ENCODE results near the gene TRIM58. TPM values are rescaled to one million over a fixed set of nuclear protein-coding genes. Genes with fewer than 3 reads are reported as not detected.

TRIM58 gene
- total and polyA plus RNA-seq, 2 of the 4 experiments (the other 2 are of a cell fraction) = 0.54 to 0.91 TPM

- no peaks in the 10 kb centered on the region for H3K27me3 ChIP-seq (ENCODE audit: control insufficient read depth, insufficient read depth, low read length)
- H3K9me3 ChIP-seq (ENCODE audit: control insufficient read depth, insufficient read depth, low read length) = peaks cover 22% of the 10 kb centered on the region; the same call in 1 of the 2 replicates
Measured at GRCh38 chr1:247841796-247842195, 15.2 kb upstream of the TRIM58 start, which contains the start of gene OR11L1. TSS of gene OR11L1 (minus strand) at chr1:247841896. CDS start at chr1:247841896, 0 bp downstream.

More at GRCh38 chr1:247841796-247842195, 15.2 kb upstream of the TRIM58 start, which contains the start of gene OR11L1:
- Histone ChIP-seq H3K9me1 (ENCODE audit: insufficient read depth, low read length) (no peaks in the 10 kb centered on the region), H2AK9ac (replicated peaks; ENCODE audit: low read depth, low read length, poor library complexity) (no peak within 1 kb of the TSS), H3K4me1 (ENCODE audit: control insufficient read depth, insufficient read depth, low read length) (no peaks in the 10 kb centered on the region), H2AK5ac (ENCODE audit: low read depth, low read length) (no peak within 1 kb of the TSS), H2AFZ (replicated peaks; ENCODE audit: low read length, poor library complexity) (peak within 1 kb of the TSS; percentile 3), H3K9ac (ENCODE audit: low read depth, low read length) (no peak within 1 kb of the TSS), H3K27ac (ENCODE audit: insufficient read depth, low read length) (no peak within 1 kb of the TSS), H3K79me1 (ENCODE audit: low read depth in 1 of 2, low read length in 2 of 2) (no peaks in the 10 kb centered on the region), H4K8ac (ENCODE audit: low read depth in 2 of 2, low read length in 2 of 2) (no peak within 1 kb of the TSS), H3K4me2 (ENCODE audit: low read depth, low read length) (no peak within 1 kb of the TSS), H3K23ac (ENCODE audit: low read depth, low read length) (no peak within 1 kb of the TSS), H4K20me1 (ENCODE audit: insufficient read depth, low read length) (no peaks in the 10 kb centered on the region), H4K91ac (ENCODE audit: insufficient read depth, low read depth, low read length) (no peak within 1 kb of the TSS), H2BK120ac (ENCODE audit: low read depth, low read length) (no peak within 1 kb of the TSS), H3K56ac (ENCODE audit: extremely low read depth, insufficient read depth, low read length) (no peak within 1 kb of the TSS), H3K36me3 (ENCODE audit: control insufficient read depth, insufficient read depth, low read length) (no peaks in the 10 kb centered on the region), H3K18ac (ENCODE audit: low read depth, low read length) (no peak within 1 kb of the TSS), H4K5ac (ENCODE audit: low read depth, low read length) (no peak within 1 kb of the TSS), H2BK20ac (ENCODE audit: low read depth, low read length) (no peak within 1 kb of the TSS), H3K4ac (ENCODE audit: low read depth, low read length) (no peak within 1 kb of the TSS), H3K4me3 (ENCODE audit: insufficient read depth, low read depth, low read length) (no peak within 1 kb of the TSS), H3K14ac (replicated peaks; ENCODE audit: low read depth, low read length) (no peak within 1 kb of the TSS), H2BK5ac (ENCODE audit: low read depth, low read length, poor library complexity, severe bottlenecking) (no peak within 1 kb of the TSS), H2BK15ac (ENCODE audit: low read depth, low read length) (no peak within 1 kb of the TSS)
- ATAC-seq (ENCODE audit: low read depth) = no peak
- intact Hi-C loops (cut with micrococcal nuclease) (no loop called here), in situ Hi-C loops (cut with MboI; ENCODE audit: low sequenced_read_pairs) (no loop called here), dilution Hi-C loops (cut with HindIII; ENCODE audit: low sequenced_read_pairs, unreplicated experiment) (no loop called here)
- ChIA-PET POLR2A (ENCODE audit: unreplicated experiment) (no interaction called here), CTCF (no interaction called here)
- no peak for DNase-seq
- TF ChIP-seq RCOR1 (IDR thresholded peaks at IDR 0.05; ENCODE audit: insufficient replicate concordance, low read length) = no peak
- TF ChIP-seq POLR2A (IDR thresholded peaks at IDR 0.05; ENCODE audit: low read depth, low read length) = no peak
- TF ChIP-seq RFX5 (IDR thresholded peaks at IDR 0.05; ENCODE audit: low read depth, low read length) = no peak
- TF ChIP-seq ELK1 (IDR thresholded peaks at IDR 0.05; ENCODE audit: borderline replicate concordance, low read depth, low read length) = no peak
- TF ChIP-seq CHD1 (IDR thresholded peaks at IDR 0.05; ENCODE audit: low read depth, low read length) = no peak
- no peak for TF ChIP-seq MAZ (IDR thresholded peaks at IDR 0.05; ENCODE audit: borderline replicate concordance, low read depth, low read length)
- TF ChIP-seq CEBPB (IDR thresholded peaks at IDR 0.05; ENCODE audit: low read depth, low read length) = no peak
- no peak for TF ChIP-seq NFE2L2 (IDR thresholded peaks at IDR 0.05; ENCODE audit: low read depth, low read length)
- TF ChIP-seq MAFK (IDR thresholded peaks at IDR 0.05; ENCODE audit: low read depth, low read length) = no peak
- TF ChIP-seq MXI1 (IDR thresholded peaks at IDR 0.05; ENCODE audit: borderline replicate concordance, low read depth, low read length) = no peak
- no peak for TF ChIP-seq BHLHE40 (IDR thresholded peaks at IDR 0.05; ENCODE audit: low read depth, low read length)
- no peak for TF ChIP-seq SMC3 (IDR thresholded peaks at IDR 0.05; ENCODE audit: low read depth, low read length)
- no peak for TF ChIP-seq FOS (IDR thresholded peaks at IDR 0.05; ENCODE audit: low read depth, low read length)
- TF ChIP-seq, protein P1, sequence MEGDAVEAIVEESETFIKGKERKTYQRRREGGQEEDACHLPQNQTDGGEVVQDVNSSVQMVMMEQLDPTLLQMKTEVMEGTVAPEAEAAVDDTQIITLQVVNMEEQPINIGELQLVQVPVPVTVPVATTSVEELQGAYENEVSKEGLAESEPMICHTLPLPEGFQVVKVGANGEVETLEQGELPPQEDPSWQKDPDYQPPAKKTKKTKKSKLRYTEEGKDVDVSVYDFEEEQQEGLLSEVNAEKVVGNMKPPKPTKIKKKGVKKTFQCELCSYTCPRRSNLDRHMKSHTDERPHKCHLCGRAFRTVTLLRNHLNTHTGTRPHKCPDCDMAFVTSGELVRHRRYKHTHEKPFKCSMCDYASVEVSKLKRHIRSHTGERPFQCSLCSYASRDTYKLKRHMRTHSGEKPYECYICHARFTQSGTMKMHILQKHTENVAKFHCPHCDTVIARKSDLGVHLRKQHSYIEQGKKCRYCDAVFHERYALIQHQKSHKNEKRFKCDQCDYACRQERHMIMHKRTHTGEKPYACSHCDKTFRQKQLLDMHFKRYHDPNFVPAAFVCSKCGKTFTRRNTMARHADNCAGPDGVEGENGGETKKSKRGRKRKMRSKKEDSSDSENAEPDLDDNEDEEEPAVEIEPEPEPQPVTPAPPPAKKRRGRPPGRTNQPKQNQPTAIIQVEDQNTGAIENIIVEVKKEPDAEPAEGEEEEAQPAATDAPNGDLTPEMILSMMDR (conservative IDR thresholded peaks at IDR 0.05; ENCODE audit: low read depth, low read length) = no peak
- TF ChIP-seq RAD21 (IDR thresholded peaks at IDR 0.05; ENCODE audit: low read length) = no peak
- TF ChIP-seq, protein P2, sequence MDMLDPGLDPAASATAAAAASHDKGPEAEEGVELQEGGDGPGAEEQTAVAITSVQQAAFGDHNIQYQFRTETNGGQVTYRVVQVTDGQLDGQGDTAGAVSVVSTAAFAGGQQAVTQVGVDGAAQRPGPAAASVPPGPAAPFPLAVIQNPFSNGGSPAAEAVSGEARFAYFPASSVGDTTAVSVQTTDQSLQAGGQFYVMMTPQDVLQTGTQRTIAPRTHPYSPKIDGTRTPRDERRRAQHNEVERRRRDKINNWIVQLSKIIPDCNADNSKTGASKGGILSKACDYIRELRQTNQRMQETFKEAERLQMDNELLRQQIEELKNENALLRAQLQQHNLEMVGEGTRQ (IDR thresholded peaks at IDR 0.05; ENCODE audit: low read depth, low read length) = no peak
- WGBS, 2 experiments (ENCODE audit: extremely low coverage in 2 of 2, insufficient read length in 1 of 2) = no CpG with 5 or more reads among the region's 2 CpGs
- BruUV-seq (replicated peaks) = no TSS peak

Data from IMR-90 (cell line).